Ovary (tissue), 9 donors: ENCODE data around the gene YPEL4. TPM values are rescaled to one million over a fixed set of nuclear protein-coding genes. Genes with fewer than 3 reads are reported as not detected.

Experiments used
- DNase-seq, 5 donors: peaks; one replicate each; pipeline ENCODE4 v3.0.0-alpha.2; 2019 to 2020
- H3K27ac ChIP-seq, 2 donors: fragments of 200-600 bp; one replicate each; pipeline versions ENCODE4 v1.5.1 to v1.8.0; 2019 to 2022
- H3K27me3 ChIP-seq: fragments of 200-600 bp; one replicate; pipeline ENCODE4 v1.8.0; 2022
- H3K36me3 ChIP-seq: fragments of 200-600 bp; sonication (generic); one replicate; pipeline ENCODE4 v1.5.1; 2019
- H3K4me1 ChIP-seq: one replicate; pipeline ENCODE4 v1.8.1; 2013; ENCODE audit warnings: mild to moderate bottlenecking, moderate library complexity; ENCODE audit not compliant: insufficient read depth
- H3K4me3 ChIP-seq: fragments of 200-600 bp; sonication (generic); one replicate; pipeline ENCODE4 v1.5.1; 2017
- H3K9me3 ChIP-seq, 2 donors: fragments of 200-600 bp in 1 of 2; sonication (generic) in 1 of 2; one replicate each; pipeline versions ENCODE4 v1.5.1 to v1.8.1; 2013 to 2019; ENCODE audit warnings: mild to moderate bottlenecking in 1 of 2, moderate library complexity in 1 of 2
- EP300 ChIP-seq: sonication (generic); formaldehyde crosslinking; IDR thresholded peaks from one replicate; pipeline ENCODE4 v1.6.1; 2017; ENCODE audit warnings: antibody characterized with exemption
- POLR2A ChIP-seq: fragments of 450-650 bp; IDR thresholded peaks from one replicate; pipeline ENCODE4 v1.6.1; 2017; ENCODE audit warnings: antibody characterized with exemption, mild to moderate bottlenecking, moderate library complexity
- whole genome bisulfite sequencing, 3 donors: extraction: QIAGEN DNeasy Blood & Tissue Kit in 1 of 3; methylation state at CpG; one replicate each; pipeline versions ENCODE4 v1.1.5 to v1.1.7; 2013 to 2017; 5-methylcytosine and 5-hydroxymethylcytosine counted together
- intact Hi-C, 4 donors: fragments of 100-400 bp; cut with DNase I; formaldehyde crosslinking; loops; one replicate each; pipeline versions ENCODE4 v1.11.0 to v1.15.1; 2022 to 2023
- microRNA counts: library from miRNA; unstranded; fragments of <30 nt; microRNA quantifications from one replicate; lab custom pipeline; 2016
- microRNA-seq, 3 donors: library from miRNA; unstranded; fragments of <30 nt; microRNA quantifications; one replicate each; pipeline versions ENCODE4 to v1.2.0, GENCODE V29; 2019 to 2020
- polyA plus RNA-seq, 2 donors: library from polyadenylated mRNA; stranded (reverse); fragments of 200-250 nt in 1 of 2; fragments of 350-450 nt in 1 of 2; fragmentation: Illumina TruSeq in 1 of 2; extraction: RNeasy Lipid Tissue Mini Kit (QIAGEN cat#74804) in 1 of 2; gene quantifications; one replicate each; pipeline ENCODE4 v1.2.3, GENCODE V29; 2013 to 2014
- small RNA-seq: library from RNA; depleted of rRNA; stranded (forward); fragments of <200 nt; gene quantifications from one replicate; pipeline ENCODE3, GENCODE V24; 2016
- total RNA-seq, 7 donors: library from RNA; depleted of rRNA in 2 of 7; stranded (reverse); fragments of >200 nt in 2 of 7; fragmentation: NEBNext Ultra II Directional in 3 of 7; extraction: Animal tissue kit (Norgen Biotek cat#: 25700) in 3 of 7; gene quantifications; one replicate each; pipeline versions ENCODE4 v1.1.0 to v1.2.4, GENCODE V29; 2016 to 2023
- TF ChIP-seq, protein P1 (sequence below), 3 donors: fragments of 450-650 bp in 2 of 3; fragments of 200-600 bp in 1 of 3; IDR thresholded peaks; one replicate each; pipeline versions ENCODE4 v1.5.1 to v1.8.0; 2016 to 2022; ENCODE audit warnings: antibody characterized with exemption in 3 of 3, mild to moderate bottlenecking in 1 of 3
- donor health status: DM: no; HTN: no; CAD: no; lungs with moderate emphysema.
- donor health status: DM: no; HTN: no; CAD: no.
- donor health status: Bipolar disorder and iron deficiency.
- donor health status: DM: yes; HTN: yes; CAD: no.
- donor health status: DM: no; HTN: no; CAD: no.
- donor health status: DM: yes; HTN: yes; CAD: no.

The YPEL4 gene
- total and polyA plus RNA-seq, 9 donors: 2.1 to 15.3 (median 6.5) TPM

DNA sequence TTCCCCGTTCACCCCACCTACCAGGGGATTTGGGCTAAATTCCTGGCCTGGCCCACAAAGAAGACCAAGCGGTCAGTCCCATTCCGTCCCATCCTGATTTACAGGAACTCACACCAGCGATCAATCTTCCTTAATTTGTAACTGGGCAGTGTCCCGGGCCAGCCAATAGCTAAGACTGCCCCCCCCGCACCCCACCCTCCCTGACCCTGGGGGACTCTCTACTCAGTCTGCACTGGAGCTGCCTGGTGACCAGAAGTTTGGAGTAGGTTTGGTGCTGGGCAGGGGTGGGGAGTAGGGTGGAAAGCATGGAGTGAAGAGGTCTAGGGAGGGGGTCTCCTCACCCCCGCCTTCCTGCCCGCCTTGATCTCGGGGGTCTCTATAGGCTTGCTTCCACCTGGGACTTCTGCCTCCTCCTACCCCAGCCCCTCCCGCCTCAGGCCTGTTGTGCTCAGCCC is 52.2 kb downstream of the YPEL4 start, which contains the start of gene SERPING1:
Gene SERPING1 (plus strand): TSS at position 225 of the 455 bp plus-strand sequence. CDS start 586 bp downstream, outside the sequence.
- H3K9me3 ChIP-seq: no peaks in the 10 kb centered on the region
- intact Hi-C loops: no loop called here
- H3K36me3 ChIP-seq: no peaks in the 10 kb centered on the region
- DNase-seq: peak; percentile 73 to 90 (median 82)
- peaks cover 5% of the 10 kb centered on the region for H3K4me1 ChIP-seq
- peak within 1 kb of the TSS; percentile 91 to 96 for H3K27ac ChIP-seq
- TF ChIP-seq EP300: peak; percentile 14
- TF ChIP-seq, protein P1, sequence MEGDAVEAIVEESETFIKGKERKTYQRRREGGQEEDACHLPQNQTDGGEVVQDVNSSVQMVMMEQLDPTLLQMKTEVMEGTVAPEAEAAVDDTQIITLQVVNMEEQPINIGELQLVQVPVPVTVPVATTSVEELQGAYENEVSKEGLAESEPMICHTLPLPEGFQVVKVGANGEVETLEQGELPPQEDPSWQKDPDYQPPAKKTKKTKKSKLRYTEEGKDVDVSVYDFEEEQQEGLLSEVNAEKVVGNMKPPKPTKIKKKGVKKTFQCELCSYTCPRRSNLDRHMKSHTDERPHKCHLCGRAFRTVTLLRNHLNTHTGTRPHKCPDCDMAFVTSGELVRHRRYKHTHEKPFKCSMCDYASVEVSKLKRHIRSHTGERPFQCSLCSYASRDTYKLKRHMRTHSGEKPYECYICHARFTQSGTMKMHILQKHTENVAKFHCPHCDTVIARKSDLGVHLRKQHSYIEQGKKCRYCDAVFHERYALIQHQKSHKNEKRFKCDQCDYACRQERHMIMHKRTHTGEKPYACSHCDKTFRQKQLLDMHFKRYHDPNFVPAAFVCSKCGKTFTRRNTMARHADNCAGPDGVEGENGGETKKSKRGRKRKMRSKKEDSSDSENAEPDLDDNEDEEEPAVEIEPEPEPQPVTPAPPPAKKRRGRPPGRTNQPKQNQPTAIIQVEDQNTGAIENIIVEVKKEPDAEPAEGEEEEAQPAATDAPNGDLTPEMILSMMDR (IDR thresholded peaks at IDR 0.05): no peak
- peak; percentile 42 for TF ChIP-seq POLR2A
- 3% methylated on average over 10 of the region's 10 CpGs for WGBS, 3 donors
- no peaks in the 10 kb centered on the region for H3K27me3 ChIP-seq
- peak within 1 kb of the TSS; percentile 60 for H3K4me3 ChIP-seq

DNA sequence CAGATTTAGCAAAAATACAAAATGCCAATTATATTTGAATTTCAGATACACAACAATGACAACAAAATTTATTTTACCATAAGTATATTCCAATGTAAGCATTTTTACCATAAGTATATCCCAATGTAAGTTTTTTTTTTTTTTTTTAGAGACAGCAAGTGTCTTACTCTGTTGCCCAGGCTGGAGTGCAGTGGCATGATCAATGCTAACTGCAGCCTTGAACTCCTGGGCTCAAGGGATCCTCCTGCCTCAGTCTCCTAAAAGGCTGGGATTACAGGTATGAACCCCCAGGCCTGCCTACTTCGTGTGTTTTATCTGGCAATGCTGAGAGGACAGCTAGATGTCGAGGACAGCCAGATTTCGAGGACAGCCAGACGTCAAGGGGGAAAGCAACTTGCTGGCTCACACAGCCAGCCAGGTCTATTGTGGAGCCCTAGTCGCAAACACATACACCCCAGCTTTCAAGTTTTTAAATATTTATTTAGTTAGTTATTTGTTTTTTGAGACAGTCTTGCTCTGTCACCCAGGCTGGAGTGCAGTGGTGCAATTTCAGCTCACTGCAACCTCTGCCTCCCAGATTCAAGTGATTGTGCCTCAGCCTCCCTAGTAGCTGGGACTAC is 53.3 kb downstream of the YPEL4 start:
- Histone ChIP-seq H3K9me3 (no peaks in the 10 kb centered on the region), H3K27me3 (no peaks in the 10 kb centered on the region), H3K4me3 (no peak overlapping the region), H3K27ac (peak overlapping the region in 1 of 2 donors; percentile 96), H3K36me3 (no peaks in the 10 kb centered on the region), H3K4me1 (peaks cover 5% of the 10 kb centered on the region)
- peak in 1 of 5 donors; percentile 25 for DNase-seq
- TF ChIP-seq POLR2A (no peak), EP300 (no peak)
- TF ChIP-seq, protein P1 (IDR thresholded peaks at IDR 0.05): no peak
- WGBS, 3 donors: 84 to 89% (median 85%) methylated on average over 5 of the region's 5 CpGs
- intact Hi-C loops: no loop called here

MicroRNAs encoded within 50 kb of the gene (microRNA counts, 767-probe panel; counts per million panel counts)
- 6,138 counts per million, percentile 97 among the panel's probes with 10 or more counts for microRNA hsa-miR-130a-3p (lab: Ali Mortazavi, UCI)

Small RNAs within 50 kb of the gene (microRNA-seq; reads per million reads assigned to microRNA genes)
- 11,354 to 19,552 (median 11,445) reads per million in 3 donors for gene MIR130A

Small RNAs within 50 kb of the gene (small RNA-seq; reads per million reads assigned to genes)
- gene MIR130A: 659 reads per million, percentile 96 among the genes with 10 or more reads in this experiment

Other genes starting within 250 kb of the YPEL4 start
- gene SLC43A3, start 222.8 kb downstream of the YPEL4 start, total RNA-seq: 10 to 100 TPM; 17.0 to 47.2 (median 36.3) TPM
- 10 to 100 TPM; 21.2 to 69.3 TPM for gene SLC43A3, start 222.8 kb downstream of the YPEL4 start, polyA plus RNA-seq
- gene RTN4RL2, start 189.4 kb downstream of the YPEL4 start, total RNA-seq: 1 to 10 TPM in 2 of 7 donors, under 1 TPM in 5; 0.23 to 2.0 (median 0.83) TPM
- gene RTN4RL2, start 189.4 kb downstream of the YPEL4 start, polyA plus RNA-seq: under 1 TPM in 1 of 2 donors, not detected in 1; 0.53 TPM
- gene SLC43A1, start 134.2 kb downstream of the YPEL4 start, total RNA-seq: 10 to 100 TPM; 11.5 to 23.5 (median 18.6) TPM
- gene SLC43A1, start 134.2 kb downstream of the YPEL4 start, polyA plus RNA-seq: 10 to 100 TPM; 14.8 to 30.4 TPM
- gene TIMM10, start 119.2 kb downstream of the YPEL4 start, total RNA-seq: 10 to 100 TPM; 23.4 to 42.0 (median 38.0) TPM
- gene TIMM10, start 119.2 kb downstream of the YPEL4 start, polyA plus RNA-seq: 10 to 100 TPM; 32.0 to 36.2 TPM
- not detected for gene SMTNL1, start 112.3 kb downstream of the YPEL4 start, total RNA-seq
- gene SMTNL1, start 112.3 kb downstream of the YPEL4 start, polyA plus RNA-seq: not detected
- 10 to 100 TPM; 27.2 to 71.0 (median 59.7) TPM for gene UBE2L6, start 82.2 kb downstream of the YPEL4 start, total RNA-seq
- gene UBE2L6, start 82.2 kb downstream of the YPEL4 start, polyA plus RNA-seq: 100 to 1,000 TPM in 1 of 2 donors, 10 to 100 TPM in 1; 51.1 to 114 TPM
- gene SERPING1, start 52.2 kb downstream of the YPEL4 start, total RNA-seq: 100 to 1,000 TPM; 454 to 906 (median 709) TPM
- 1,000 to 10,000 TPM in 1 of 2 donors, 100 to 1,000 TPM in 1; 731 to 2,358 TPM for gene SERPING1, start 52.2 kb downstream of the YPEL4 start, polyA plus RNA-seq
- 10 to 100 TPM in 4 of 7 donors, 1 to 10 TPM in 3; 5.5 to 11.9 (median 11.1) TPM for gene CLP1, start 7.8 kb upstream of the YPEL4 start, total RNA-seq
- 10 to 100 TPM in 1 of 2 donors, 1 to 10 TPM in 1; 7.2 to 10.5 TPM for gene CLP1, start 7.8 kb upstream of the YPEL4 start, polyA plus RNA-seq
- gene ZDHHC5, start 18.2 kb upstream of the YPEL4 start, total RNA-seq: 10 to 100 TPM; 19.9 to 54.1 (median 39.9) TPM
- 10 to 100 TPM; 22.3 to 62.6 TPM for gene ZDHHC5, start 18.2 kb upstream of the YPEL4 start, polyA plus RNA-seq
- 10 to 100 TPM in 6 of 7 donors, 1 to 10 TPM in 1; 9.8 to 18.2 (median 13.0) TPM for gene MED19, start 62.3 kb upstream of the YPEL4 start, total RNA-seq
- 10 to 100 TPM; 13.8 to 19.8 TPM for gene MED19, start 62.3 kb upstream of the YPEL4 start, polyA plus RNA-seq
- gene TMX2, start 62.7 kb upstream of the YPEL4 start, total RNA-seq: 10 to 100 TPM; 31.5 to 86.2 (median 56.8) TPM
- 100 to 1,000 TPM in 1 of 2 donors, 10 to 100 TPM in 1; 63.3 to 130 TPM for gene TMX2, start 62.7 kb upstream of the YPEL4 start, polyA plus RNA-seq
- 100 to 1,000 TPM in 5 of 7 donors, 10 to 100 TPM in 2; 88.1 to 244 (median 107) TPM for gene SELENOH, start 91.6 kb upstream of the YPEL4 start, total RNA-seq
- gene SELENOH, start 91.6 kb upstream of the YPEL4 start, polyA plus RNA-seq: 100 to 1,000 TPM in 1 of 2 donors, 10 to 100 TPM in 1; 33.9 to 142 TPM
- not detected for gene BTBD18, start 101.9 kb upstream of the YPEL4 start, total RNA-seq
- under 1 TPM in 1 of 2 donors, not detected in 1; 0.02 TPM for gene BTBD18, start 101.9 kb upstream of the YPEL4 start, polyA plus RNA-seq
- gene CTNND1, start 111.9 kb upstream of the YPEL4 start, total RNA-seq: 100 to 1,000 TPM in 6 of 7 donors, 10 to 100 TPM in 1; 58.4 to 134 (median 119) TPM
- gene CTNND1, start 111.9 kb upstream of the YPEL4 start, polyA plus RNA-seq: 100 to 1,000 TPM in 1 of 2 donors, 10 to 100 TPM in 1; 40.3 to 153 TPM